HCT116 (cell line): ENCODE results near the gene ITGB7. TPM values are rescaled to one million over a fixed set of nuclear protein-coding genes. Genes with fewer than 3 reads are reported as not detected.

ENCODE experiments used
- ATAC-seq: fragments of 200-7000 bp; cut with Tn5 transposase; 2 replicates; pipeline ENCODE4 v1.9.1; 2020; ENCODE audit warnings: mild to moderate bottlenecking, moderate library complexity
- BruUV-seq: library from RNA; stranded (reverse); fragments of 400-500 nt; replicated peaks from 2 replicates; lab custom pipeline; 2021; lab: Mats Ljungman, UMichigan
- CTCF ChIA-PET: fragments of 300-600 bp; sonication (Branson Sonifier 250); formaldehyde crosslinking; loops from one replicate; lab custom pipeline; 2021; ENCODE audit warnings: antibody characterized with exemption; lab: Charles Lee
- POLR2A ChIA-PET: fragments of 300-600, 350-600 bp; sonication (Branson Sonifier 250); formaldehyde crosslinking; loops from one replicate; lab custom pipeline; 2021; ENCODE audit warnings: antibody characterized with exemption; lab: Charles Lee
- RAD21 ChIA-PET, 2 experiments: fragments of 300-600 bp; sonication (Branson Sonifier 250); formaldehyde crosslinking; loops; one replicate each; lab custom pipeline; 2023; ENCODE audit warnings: low total read pairs in 2 of 2; ENCODE audit not compliant: uncharacterized antibody in 2 of 2, unreplicated experiment in 2 of 2, low non-redundant PET in 1 of 2; lab: Charles Lee
- DNase-seq: peaks from one replicate; pipeline ENCODE4 v3.0.0-alpha.2; 2010; ENCODE audit warnings: low read depth, low spot score
- H2AFZ ChIP-seq: fragments of 200-600 bp; shearing (Covaris generic), sonication (generic); 2 replicates; pipeline ENCODE4 v1.6.1; 2017; ENCODE audit warnings: low read depth, mixed run types, mixed read lengths, antibody characterized with exemption, low read length; ENCODE audit not compliant: poor library complexity, severe bottlenecking
- H3K27ac ChIP-seq: 2 replicates; pipeline ENCODE4 v1.5.1; 2012; ENCODE audit warnings: low read depth, low read length
- H3K27me3 ChIP-seq: fragments of 200-600 bp; sonication (generic); 2 replicates; pipeline ENCODE4 v1.6.1; 2016; ENCODE audit warnings: mixed run types, low read length, mixed read lengths; ENCODE audit not compliant: insufficient read depth
- H3K36me3 ChIP-seq, 2 experiments: fragments of 200-500 bp in 1 of 2; fragments of 200-600 bp in 1 of 2; sonication (Bioruptor generic) in 1 of 2; sonication (generic) in 1 of 2; 2 replicates each; pipeline versions ENCODE4 v1.5.1 to v1.6.1; 2014 to 2016; ENCODE audit warnings: low read length in 2 of 2, inconsistent platforms in 1 of 2, mixed read lengths in 1 of 2, mixed run types in 1 of 2; ENCODE audit not compliant: insufficient read depth in 2 of 2, control insufficient read depth in 1 of 2
- H3K4me1 ChIP-seq, 2 experiments: fragments of 200-600 bp in 1 of 2; sonication (generic) in 1 of 2; 2 replicates each; pipeline versions ENCODE4 v1.5.1 to v1.6.1; 2012 to 2017; ENCODE audit warnings: low read length in 2 of 2, inconsistent platforms in 1 of 2, mild to moderate bottlenecking in 1 of 2, mixed read lengths in 1 of 2, mixed run types in 1 of 2, moderate library complexity in 1 of 2; ENCODE audit not compliant: insufficient read depth in 2 of 2, control insufficient read depth in 1 of 2
- H3K4me2 ChIP-seq: fragments of 200-600 bp; sonication (generic); 2 replicates; pipeline ENCODE4 v1.6.1; 2017; ENCODE audit warnings: mixed run types, low read length, mixed read lengths
- H3K4me3 ChIP-seq, 2 experiments: fragments of 200-600 bp in 1 of 2; sonication (generic) in 1 of 2; replicated peaks in 1 of 2; 2 replicates each; pipeline ENCODE4 v1.5.1; 2011 to 2016; ENCODE audit warnings: low read length in 2 of 2, control low read depth in 1 of 2, low read depth in 1 of 2, mild to moderate bottlenecking in 1 of 2, mixed read lengths in 1 of 2, mixed run types in 1 of 2
- H3K79me2 ChIP-seq: fragments of 200-600 bp; sonication (generic); 2 replicates; pipeline ENCODE4 v1.6.1; 2017; ENCODE audit warnings: mild to moderate bottlenecking, mixed run types, low read length, moderate library complexity, mixed read lengths; ENCODE audit not compliant: insufficient read depth
- H3K9ac ChIP-seq: fragments of 200-600 bp; sonication (generic); 2 replicates; pipeline ENCODE4 v1.6.1; 2016; ENCODE audit warnings: low read length, mixed read lengths
- H3K9me2 ChIP-seq: fragments of 200-600 bp; sonication (generic), shearing (Covaris generic); 2 replicates; pipeline ENCODE4 v1.6.1; 2017; ENCODE audit warnings: mixed run types, mild to moderate bottlenecking, moderate library complexity; ENCODE audit not compliant: insufficient read depth
- H3K9me3 ChIP-seq, 2 experiments: fragments of 200-500 bp in 1 of 2; fragments of 200-600 bp in 1 of 2; sonication (Bioruptor generic) in 1 of 2; sonication (generic) in 1 of 2; 2 replicates each; pipeline ENCODE4 v1.6.1; 2014 to 2017; ENCODE audit warnings: low read length in 2 of 2, mixed read lengths in 2 of 2, inconsistent platforms in 1 of 2, low read depth in 1 of 2, mild to moderate bottlenecking in 1 of 2, mixed run types in 1 of 2, moderate library complexity in 1 of 2; ENCODE audit not compliant: control insufficient read depth in 1 of 2, insufficient read depth in 1 of 2
- H4K20me1 ChIP-seq: fragments of 200-600 bp; sonication (generic), shearing (Covaris generic); 2 replicates; pipeline ENCODE4 v1.6.1; 2017; ENCODE audit warnings: mixed run types, mild to moderate bottlenecking, moderate library complexity; ENCODE audit not compliant: insufficient read depth
- CEBPB ChIP-seq: IDR thresholded peaks from 2 replicates; pipeline ENCODE4 v1.6.1; 2012; ENCODE audit warnings: low read depth
- CTCF ChIP-seq, 3 experiments: fragments of 200-600 bp in 1 of 3; sonication (generic) in 1 of 3; IDR thresholded peaks in 2 of 3; conservative IDR thresholded peaks in 1 of 3; 2 replicates each; pipeline ENCODE4 v1.5.1; 2012 to 2017; ENCODE audit warnings: low read depth in 2 of 3, low read length in 2 of 3, antibody characterized with exemption in 1 of 3, borderline replicate concordance in 1 of 3, control low read depth in 1 of 3, mild to moderate bottlenecking in 1 of 3, mixed read lengths in 1 of 3, mixed run types in 1 of 3, moderate library complexity in 1 of 3; ENCODE audit not compliant: insufficient read depth in 1 of 3
- EZH2 ChIP-seq: fragments of 200-600 bp; sonication (generic); IDR thresholded peaks from 2 replicates; pipeline ENCODE4 v1.6.1; 2017; ENCODE audit warnings: antibody characterized with exemption, mixed run types
- FOSL1 ChIP-seq: IDR thresholded peaks from 2 replicates; pipeline ENCODE4 v1.6.1; 2012; ENCODE audit warnings: low read depth
- MAX ChIP-seq: IDR thresholded peaks from 2 replicates; pipeline ENCODE4 v1.6.1; 2012
- REST ChIP-seq: IDR thresholded peaks from 2 replicates; pipeline ENCODE4 v1.6.1; 2012; ENCODE audit warnings: low read depth
- SP1 ChIP-seq: IDR thresholded peaks from 2 replicates; pipeline ENCODE4 v1.6.1; 2012; ENCODE audit warnings: low read depth
- SRF ChIP-seq: IDR thresholded peaks from 2 replicates; pipeline ENCODE4 v1.6.1; 2012; ENCODE audit warnings: low read depth
- TCF7L2 ChIP-seq: IDR thresholded peaks from 2 replicates; pipeline ENCODE4 v1.7.0; 2011; ENCODE audit warnings: borderline replicate concordance, inconsistent platforms; ENCODE audit not compliant: insufficient read depth, insufficient read length; ENCODE audit errors: extremely low read depth
- ZFX ChIP-seq: fragments of 450-650 bp; IDR thresholded peaks from 2 replicates; pipeline ENCODE4 v1.6.1; 2017
- intact Hi-C: fragments of 100-400 bp; cut with micrococcal nuclease; formaldehyde crosslinking; loops from 2 replicates; pipeline ENCODE4 v1.10.0; 2022
- total RNA-seq: library from RNA; stranded (reverse); gene quantifications from one replicate; pipeline ENCODE4 v1.2.1, GENCODE V29; 2021; ENCODE audit not compliant: unreplicated experiment

ITGB7 gene
- total RNA-seq, 1 experiment from 2014 or later, result 1.9 TPM

- CTCF ChIA-PET, result interaction anchor here (1.0 to 3.4 kb wide), 4 partner anchors 29 to 161 kb away, joined by 4 to 34 read pairs (median 10); partner anchors contain the start of gene AAAS
- no peak overlapping the region for H3K4me3 ChIP-seq
- intact Hi-C loops, result no loop called here
- RAD21 ChIA-PET, result interaction anchor here in 1 of 2 experiments (0.6 kb wide), 1 partner anchor 81 kb away, joined by 4 read pairs; the partner anchor contains the start of gene SPRYD3
- H3K4me2 ChIP-seq, result no peak overlapping the region
- DNase-seq (no peak), ATAC-seq (no peak)
- no TSS peak for BruUV-seq
- no peaks in the 10 kb centered on the region for H4K20me1 ChIP-seq
- H3K79me2 ChIP-seq, result no peaks in the 10 kb centered on the region
- peaks cover 3 to 15% of the 10 kb centered on the region in 2 experiments; a peak in 3 of 4 replicates for H3K4me1 ChIP-seq
- POLR2A ChIA-PET, result interaction anchor here (0.6 kb wide), 1 partner anchor 48 kb away, joined by 3 read pairs; no protein-coding TSS in a partner anchor
- H3K27me3 ChIP-seq, result no peaks in the 10 kb centered on the region
- no peaks in the 10 kb centered on the region for H3K9me2 ChIP-seq
- H3K9ac ChIP-seq, result no peak overlapping the region
- H3K9me3 ChIP-seq, result no peaks in the 10 kb centered on the region
- no peak overlapping the region for H3K27ac ChIP-seq
- H3K36me3 ChIP-seq, result no peaks in the 10 kb centered on the region
- no peak overlapping the region for H2AFZ ChIP-seq
- no peak for TF ChIP-seq ZFX
- no peak for TF ChIP-seq SP1
- TF ChIP-seq CTCF (IDR thresholded peaks at IDR 0.05 in 2 of 3, conservative IDR thresholded peaks at IDR 0.05 in 1 of 3; ENCODE audit: borderline replicate concordance in 1 of 3, insufficient read depth in 1 of 3, low read depth in 2 of 3, low read length in 2 of 3), result no peak
- TF ChIP-seq MAX, result no peak
- no peak for TF ChIP-seq FOSL1
- no peak for TF ChIP-seq SRF
- no peak for TF ChIP-seq EZH2
- no peak for TF ChIP-seq TCF7L2
- no peak for TF ChIP-seq CEBPB
- TF ChIP-seq REST, result no peak
Measured at GRCh38 chr12:53160673-53161072, 46.4 kb downstream of the ITGB7 start.
